Nephron (organoid): ENCODE measurements around the gene SND1.

Source experiments
- H3K27ac Mint-ChIP-seq, 3 experiments: 2 replicates each; pipeline ENCODE4 v1.8.0; 2020; ENCODE audit warnings: mixed read lengths in 3 of 3, mild to moderate bottlenecking in 2 of 3, moderate library complexity in 1 of 3
- H3K27me3 Mint-ChIP-seq: 2 replicates; pipeline ENCODE4 v1.8.0; 2021; ENCODE audit warnings: low read depth, mild to moderate bottlenecking, moderate library complexity, mixed read lengths
- H3K36me3 Mint-ChIP-seq: 2 replicates; pipeline ENCODE4 v1.8.0; 2020; ENCODE audit warnings: low read depth, mixed read lengths
- H3K4me1 Mint-ChIP-seq: 2 replicates; pipeline ENCODE4 v1.8.0; 2020; ENCODE audit warnings: mixed read lengths
- H3K4me3 Mint-ChIP-seq, 3 experiments: 2 replicates each; pipeline ENCODE4 v1.8.0; 2020; ENCODE audit warnings: mild to moderate bottlenecking in 3 of 3, mixed read lengths in 3 of 3, moderate library complexity in 2 of 3
- H3K9me3 Mint-ChIP-seq: 2 replicates; pipeline ENCODE4 v1.8.0; 2020; ENCODE audit warnings: mixed read lengths
- TF ChIP-seq, protein P1 (sequence below), 3 experiments: fragments of 200-600 bp; sonication (generic); IDR thresholded peaks; one replicate each; pipeline ENCODE4 v1.5.0; 2021; ENCODE audit warnings: antibody characterized with exemption in 3 of 3; ENCODE audit not compliant: unreplicated experiment in 3 of 3

SND1 gene

DNA sequence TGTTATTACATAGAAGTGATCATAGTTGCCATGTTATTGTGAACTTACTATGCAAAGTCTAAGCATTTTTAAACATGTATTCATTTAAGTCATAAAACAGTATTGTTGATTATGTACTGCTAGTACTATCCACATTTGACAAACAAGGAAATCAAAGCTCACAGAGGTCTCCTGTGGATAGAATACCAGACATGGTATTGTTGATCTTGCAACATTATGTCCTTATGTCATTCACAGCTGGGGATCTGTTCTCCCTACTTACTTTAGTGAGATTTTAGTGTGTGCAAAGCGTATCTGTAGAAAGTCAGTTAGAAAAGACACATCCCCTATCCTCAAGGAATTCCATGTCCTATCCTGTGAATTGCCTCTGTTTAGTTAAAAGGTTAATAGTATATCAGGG is 106.1 kb downstream of the SND1 start:
- peaks cover 21% of the 10 kb centered on the region for H3K4me1 Mint-ChIP-seq
- no peaks in the 10 kb centered on the region for H3K27me3 Mint-ChIP-seq
- no peak overlapping the region for H3K27ac Mint-ChIP-seq
- no peaks in the 10 kb centered on the region for H3K36me3 Mint-ChIP-seq
- H3K9me3 Mint-ChIP-seq = no peaks in the 10 kb centered on the region
- TF ChIP-seq, protein P1, sequence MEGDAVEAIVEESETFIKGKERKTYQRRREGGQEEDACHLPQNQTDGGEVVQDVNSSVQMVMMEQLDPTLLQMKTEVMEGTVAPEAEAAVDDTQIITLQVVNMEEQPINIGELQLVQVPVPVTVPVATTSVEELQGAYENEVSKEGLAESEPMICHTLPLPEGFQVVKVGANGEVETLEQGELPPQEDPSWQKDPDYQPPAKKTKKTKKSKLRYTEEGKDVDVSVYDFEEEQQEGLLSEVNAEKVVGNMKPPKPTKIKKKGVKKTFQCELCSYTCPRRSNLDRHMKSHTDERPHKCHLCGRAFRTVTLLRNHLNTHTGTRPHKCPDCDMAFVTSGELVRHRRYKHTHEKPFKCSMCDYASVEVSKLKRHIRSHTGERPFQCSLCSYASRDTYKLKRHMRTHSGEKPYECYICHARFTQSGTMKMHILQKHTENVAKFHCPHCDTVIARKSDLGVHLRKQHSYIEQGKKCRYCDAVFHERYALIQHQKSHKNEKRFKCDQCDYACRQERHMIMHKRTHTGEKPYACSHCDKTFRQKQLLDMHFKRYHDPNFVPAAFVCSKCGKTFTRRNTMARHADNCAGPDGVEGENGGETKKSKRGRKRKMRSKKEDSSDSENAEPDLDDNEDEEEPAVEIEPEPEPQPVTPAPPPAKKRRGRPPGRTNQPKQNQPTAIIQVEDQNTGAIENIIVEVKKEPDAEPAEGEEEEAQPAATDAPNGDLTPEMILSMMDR (IDR thresholded peaks at IDR 0.05; ENCODE audit: unreplicated experiment in 3 of 3) = no peak
- no peak overlapping the region for H3K4me3 Mint-ChIP-seq

DNA sequence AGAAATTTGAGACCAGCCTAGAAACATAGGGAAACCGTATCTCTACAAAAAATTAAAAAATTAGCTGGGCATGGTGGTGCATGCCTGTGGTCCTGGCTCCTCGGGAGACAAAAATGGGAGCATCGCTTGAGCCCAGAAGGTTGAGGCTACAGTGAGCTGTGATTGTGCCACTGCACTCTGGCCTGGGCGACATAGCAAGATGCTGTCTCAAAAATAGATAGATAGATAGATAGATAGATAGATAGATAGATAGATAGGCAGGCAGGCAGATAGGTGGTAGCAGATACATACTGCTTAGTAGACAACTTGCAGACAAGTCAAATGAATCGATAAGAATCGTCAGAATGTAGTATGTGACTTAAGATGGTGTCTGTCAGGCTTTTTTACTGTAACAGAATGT is 106.9 kb downstream of the SND1 start:
- Mint-ChIP-seq H3K27ac (no peak overlapping the region), H3K4me1 (peaks cover 21% of the 10 kb centered on the region)

GRCh38 chr7:127759945-127760421 is 108.0 kb downstream of the SND1 start:
- H3K4me3 Mint-ChIP-seq = no peak overlapping the region
- no peaks in the 10 kb centered on the region for H3K27me3 Mint-ChIP-seq

More for the DNA sequence above, 106.9 kb downstream of the SND1 start:
- H3K4me3 Mint-ChIP-seq = no peak overlapping the region
- no peaks in the 10 kb centered on the region for H3K9me3 Mint-ChIP-seq
- H3K27me3 Mint-ChIP-seq = no peaks in the 10 kb centered on the region
- no peaks in the 10 kb centered on the region for H3K36me3 Mint-ChIP-seq
- TF ChIP-seq, protein P1 (IDR thresholded peaks at IDR 0.05; ENCODE audit: unreplicated experiment in 3 of 3) = no peak

DNA sequence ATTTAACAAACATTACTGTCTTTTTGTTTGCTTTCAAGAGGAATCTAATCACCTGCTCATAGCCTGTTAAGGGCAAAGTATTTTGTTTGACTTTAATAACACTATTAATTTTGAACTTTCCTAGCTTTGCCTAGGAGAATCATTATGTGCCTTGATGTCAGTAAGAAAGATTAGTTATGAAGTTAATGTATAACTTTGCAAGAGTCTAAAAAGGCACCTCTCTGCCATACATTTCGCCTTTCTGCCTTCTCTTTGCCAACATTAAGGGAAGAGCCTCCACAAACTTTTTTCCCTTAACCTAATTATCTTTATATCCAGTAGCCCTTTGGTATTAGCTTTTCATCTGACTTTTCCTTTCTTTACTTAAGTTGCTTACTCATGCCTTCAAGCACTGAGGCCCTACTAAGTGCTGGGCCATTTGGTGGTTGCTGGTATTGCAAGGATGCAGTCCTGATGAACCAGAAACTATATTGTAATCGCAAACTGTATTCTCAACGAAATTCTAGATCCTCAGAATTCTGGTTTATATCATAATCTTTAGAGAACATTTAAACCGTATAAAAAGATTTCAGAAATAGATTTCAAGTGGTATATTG is 108.5 kb downstream of the SND1 start:
- peak overlapping the region in 2 of 3 experiments; percentile 22 to 37 for H3K27ac Mint-ChIP-seq
- H3K36me3 Mint-ChIP-seq = no peaks in the 10 kb centered on the region
- H3K9me3 Mint-ChIP-seq = no peaks in the 10 kb centered on the region
- peaks cover 14% of the 10 kb centered on the region for H3K4me1 Mint-ChIP-seq
- H3K27me3 Mint-ChIP-seq = no peaks in the 10 kb centered on the region
- TF ChIP-seq, protein P1 (IDR thresholded peaks at IDR 0.05; ENCODE audit: unreplicated experiment in 3 of 3) = no peak
- H3K4me3 Mint-ChIP-seq = no peak overlapping the region

More at GRCh38 chr7:127759945-127760421, 108.0 kb downstream of the SND1 start:
- TF ChIP-seq, protein P1 (IDR thresholded peaks at IDR 0.05; ENCODE audit: unreplicated experiment in 3 of 3) = no peak
- Mint-ChIP-seq H3K27ac (peak overlapping the region; percentile 21 to 37 (median 22)), H3K9me3 (no peaks in the 10 kb centered on the region), H3K4me1 (peaks cover 20% of the 10 kb centered on the region), H3K36me3 (no peaks in the 10 kb centered on the region)

- H3K27me3 Mint-ChIP-seq = no peaks in the 10 kb centered on the region
- peaks cover 9% of the 10 kb centered on the region for H3K4me1 Mint-ChIP-seq
- no peaks in the 10 kb centered on the region for H3K36me3 Mint-ChIP-seq
- no peaks in the 10 kb centered on the region for H3K9me3 Mint-ChIP-seq
- no peak overlapping the region for H3K4me3 Mint-ChIP-seq
- no peak overlapping the region for H3K27ac Mint-ChIP-seq
- TF ChIP-seq, protein P1 (IDR thresholded peaks at IDR 0.05; ENCODE audit: unreplicated experiment in 3 of 3) = no peak
Observed at GRCh38 chr7:127761196-127761595, 109.2 kb downstream of the SND1 start.

DNA sequence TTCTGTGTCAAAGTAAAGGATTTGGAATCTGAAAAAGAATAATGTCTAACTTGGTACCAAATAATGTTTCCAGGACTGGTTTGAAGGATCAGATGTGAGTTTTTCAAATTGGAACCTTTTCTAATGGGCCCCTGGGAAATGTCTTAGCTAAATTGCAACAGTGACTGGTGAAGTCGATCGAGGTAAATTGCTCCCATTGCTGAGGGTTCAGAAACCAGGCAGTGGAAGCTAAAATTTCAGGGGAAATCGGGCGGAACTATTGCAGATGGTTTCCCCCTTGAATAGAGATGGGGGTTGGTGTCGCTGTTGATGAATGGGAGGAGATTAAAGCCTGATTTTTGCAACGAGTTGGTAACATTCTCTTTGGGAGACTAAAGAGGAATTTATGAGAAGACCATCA is 112.7 kb downstream of the SND1 start:
- H3K9me3 Mint-ChIP-seq = no peaks in the 10 kb centered on the region
- no peak overlapping the region for H3K27ac Mint-ChIP-seq
- TF ChIP-seq, protein P1 (IDR thresholded peaks at IDR 0.05; ENCODE audit: unreplicated experiment in 3 of 3) = no peak
- peaks cover 14% of the 10 kb centered on the region for H3K4me1 Mint-ChIP-seq
- H3K4me3 Mint-ChIP-seq = no peak overlapping the region
- no peaks in the 10 kb centered on the region for H3K27me3 Mint-ChIP-seq
- peaks cover 7% of the 10 kb centered on the region for H3K36me3 Mint-ChIP-seq
